NB4 (cell line): ENCODE measurements around the gene BCOR.

ENCODE experiments used
- DNase-seq: peaks from one replicate; pipeline ENCODE4 v3.0.0; 2010; ENCODE audit warnings: low read depth
- H3K4me3 ChIP-seq: one replicate; pipeline ENCODE4 v1.5.1; 2011; ENCODE audit warnings: mild to moderate bottlenecking, low read depth, low read length, moderate library complexity
- CTCF ChIP-seq: IDR thresholded peaks from one replicate; pipeline ENCODE4 v1.5.1; 2012; ENCODE audit warnings: low read depth, low read length
- MAX ChIP-seq: IDR thresholded peaks from 2 replicates; pipeline ENCODE4 v1.6.1; 2011; ENCODE audit warnings: low read depth, low read length
- MYC ChIP-seq: IDR thresholded peaks from 2 replicates; pipeline ENCODE4 v1.6.1; 2011; ENCODE audit warnings: low read depth, low read length
- POLR2A ChIP-seq: IDR thresholded peaks from 2 replicates; pipeline ENCODE4 v1.6.1; 2011; ENCODE audit warnings: mild to moderate bottlenecking; ENCODE audit not compliant: insufficient read length; ENCODE audit errors: extremely low read depth

Gene BCOR

GRCh38 chrX:40132751-40133150 is 35.0 kb upstream of the BCOR start:
- no peak overlapping the region for H3K4me3 ChIP-seq
- no peak for DNase-seq
- no peak for TF ChIP-seq MAX
- no peak for TF ChIP-seq CTCF
- no peak for TF ChIP-seq MYC
- no peak for TF ChIP-seq POLR2A

- no peak overlapping the region for H3K4me3 ChIP-seq
- TF ChIP-seq POLR2A (no peak), MYC (no peak), CTCF (no peak), MAX (no peak)
- DNase-seq = no peak
Measured at GRCh38 chrX:40131654-40132337, 34.0 kb upstream of the BCOR start.

GRCh38 chrX:40130207-40130606 is 32.4 kb upstream of the BCOR start:
- DNase-seq = no peak
- TF ChIP-seq POLR2A (no peak), CTCF (no peak), MYC (no peak), MAX (no peak)
- no peak overlapping the region for H3K4me3 ChIP-seq

GRCh38 chrX:40127052-40127451 is 29.3 kb upstream of the BCOR start:
- DNase-seq = peak; percentile 73
- TF ChIP-seq POLR2A (no peak), MYC (no peak), CTCF (no peak)
- H3K4me3 ChIP-seq = no peak overlapping the region

GRCh38 chrX:40122487-40122886 is 24.7 kb upstream of the BCOR start:
- no peak overlapping the region for H3K4me3 ChIP-seq
- TF ChIP-seq MAX = no peak
- no peak for TF ChIP-seq CTCF
- no peak for TF ChIP-seq POLR2A
- no peak for TF ChIP-seq MYC
- DNase-seq = no peak

- no peak overlapping the region for H3K4me3 ChIP-seq
- DNase-seq = no peak
- no peak for TF ChIP-seq CTCF
- no peak for TF ChIP-seq MAX
- TF ChIP-seq MYC = no peak
- no peak for TF ChIP-seq POLR2A
Measured at GRCh38 chrX:40121618-40122017, 23.9 kb upstream of the BCOR start.
